IMR-90 (cell line): ENCODE results near the gene SCYGR1. TPM values are rescaled to one million over a fixed set of nuclear protein-coding genes. Genes with fewer than 3 reads are reported as not detected.
"Not testable (repeated sequence)": the region's sequence is repeated elsewhere in the genome, so short reads cannot be mapped to it uniquely, and the experiment has no call there.

Source experiments
- ATAC-seq: fragments of 200-7000 bp; cut with Tn5 transposase; 2 replicates; pipeline ENCODE4 v1.9.1; 2020; ENCODE audit warnings: low read depth, mild to moderate bottlenecking, moderate library complexity
- Bru-seq: library from RNA; stranded (reverse); fragments of 400-500 nt; gene quantifications from one replicate; lab custom pipeline; 2021; lab: Mats Ljungman, UMichigan
- BruChase-seq, 2 experiments: library from RNA; stranded (reverse); fragments of 400-500 nt; gene quantifications; one replicate each; lab custom pipeline; 2021; lab: Mats Ljungman, UMichigan
- BruUV-seq: library from RNA; stranded (reverse); fragments of 400-500 nt; replicated peaks from 2 replicates; lab custom pipeline; 2021; lab: Mats Ljungman, UMichigan
- CTCF ChIA-PET: fragments of 300-600 bp; formaldehyde crosslinking; extraction: SDS; loops from one replicate; lab custom pipeline; 2021; ENCODE audit warnings: antibody characterized with exemption; lab: Yijun Ruan, JAX
- POLR2A ChIA-PET: fragments of 300-600 bp; sonication (Branson Sonifier 250); formaldehyde crosslinking; loops from one replicate; lab custom pipeline; 2022; ENCODE audit warnings: antibody characterized with exemption; ENCODE audit not compliant: unreplicated experiment; lab: Charles Lee
- DNase-seq: peaks from one replicate; pipeline ENCODE4 v3.0.0; 2013
- H2AFZ ChIP-seq: replicated peaks from 2 replicates; pipeline ENCODE3; 2013; ENCODE audit warnings: low read length, mild to moderate bottlenecking; ENCODE audit not compliant: poor library complexity
- H2AK5ac ChIP-seq: 2 replicates; pipeline ENCODE4 v1.6.1; 2013; ENCODE audit warnings: low read depth, low read length, inconsistent platforms
- H2AK9ac ChIP-seq: replicated peaks from 2 replicates; pipeline ENCODE3; 2013; ENCODE audit warnings: mild to moderate bottlenecking, low read depth, low read length, moderate library complexity; ENCODE audit not compliant: poor library complexity
- H2BK120ac ChIP-seq: 2 replicates; pipeline ENCODE4 v1.6.1; 2013; ENCODE audit warnings: low read depth, low read length, inconsistent platforms
- H2BK15ac ChIP-seq: 3 replicates; pipeline ENCODE4 v1.6.1; 2013; ENCODE audit warnings: low read depth, low read length, inconsistent platforms
- H2BK20ac ChIP-seq: 2 replicates; pipeline ENCODE4 v1.6.1; 2013; ENCODE audit warnings: low read depth, mild to moderate bottlenecking, inconsistent platforms, low read length, moderate library complexity
- H2BK5ac ChIP-seq: 2 replicates; pipeline ENCODE4 v1.6.1; 2013; ENCODE audit warnings: mild to moderate bottlenecking, low read depth, low read length, inconsistent platforms; ENCODE audit not compliant: poor library complexity, severe bottlenecking
- H3K14ac ChIP-seq: replicated peaks from 2 replicates; pipeline ENCODE4 v1.6.1; 2013; ENCODE audit warnings: low read depth, low read length, inconsistent platforms
- H3K18ac ChIP-seq: 2 replicates; pipeline ENCODE4 v1.6.1; 2013; ENCODE audit warnings: low read depth, low read length, control low read depth
- H3K23ac ChIP-seq: 2 replicates; pipeline ENCODE4 v1.6.1; 2013; ENCODE audit warnings: low read depth, low read length, inconsistent platforms
- H3K27ac ChIP-seq: 2 replicates; pipeline ENCODE4 v1.5.1; 2013; ENCODE audit warnings: mild to moderate bottlenecking, control low read depth, low read length; ENCODE audit not compliant: insufficient read depth
- H3K27me3 ChIP-seq: 2 replicates; pipeline ENCODE4 v1.6.1; 2013; ENCODE audit warnings: low read length; ENCODE audit not compliant: control insufficient read depth, insufficient read depth
- H3K36me3 ChIP-seq: 2 replicates; pipeline ENCODE4 v1.6.1; 2013; ENCODE audit warnings: low read length, mixed read lengths; ENCODE audit not compliant: control insufficient read depth, insufficient read depth
- H3K4ac ChIP-seq: 2 replicates; pipeline ENCODE4 v1.6.1; 2013; ENCODE audit warnings: low read depth, low read length, inconsistent platforms
- H3K4me1 ChIP-seq: 2 replicates; pipeline ENCODE4 v1.6.1; 2013; ENCODE audit warnings: low read length, mixed read lengths; ENCODE audit not compliant: control insufficient read depth, insufficient read depth
- H3K4me2 ChIP-seq: 2 replicates; pipeline ENCODE4 v1.6.1; 2013; ENCODE audit warnings: low read depth, mild to moderate bottlenecking, control low read depth, low read length, moderate library complexity
- H3K4me3 ChIP-seq: 2 replicates; pipeline ENCODE4 v1.5.1; 2013; ENCODE audit warnings: low read depth, mild to moderate bottlenecking, control low read depth, low read length, moderate library complexity; ENCODE audit not compliant: insufficient read depth
- H3K56ac ChIP-seq: 2 replicates; pipeline ENCODE4 v1.6.1; 2013; ENCODE audit warnings: low read length, inconsistent platforms; ENCODE audit not compliant: insufficient read depth; ENCODE audit errors: extremely low read depth
- H3K79me1 ChIP-seq, 2 experiments: 2 replicates each; pipeline ENCODE4 v1.6.1; 2013; ENCODE audit warnings: low read length in 2 of 2, inconsistent platforms in 1 of 2, low read depth in 1 of 2
- H3K9ac ChIP-seq: 2 replicates; pipeline ENCODE4 v1.6.1; 2013; ENCODE audit warnings: low read depth, low read length, control low read depth
- H3K9me1 ChIP-seq: 2 replicates; pipeline ENCODE4 v1.6.1; 2013; ENCODE audit warnings: low read length, inconsistent platforms; ENCODE audit not compliant: insufficient read depth
- H3K9me3 ChIP-seq: 2 replicates; pipeline ENCODE4 v1.6.1; 2013; ENCODE audit warnings: low read length; ENCODE audit not compliant: control insufficient read depth, insufficient read depth
- H4K20me1 ChIP-seq: 2 replicates; pipeline ENCODE4 v1.6.1; 2013; ENCODE audit warnings: low read length, inconsistent platforms; ENCODE audit not compliant: insufficient read depth
- H4K5ac ChIP-seq: 2 replicates; pipeline ENCODE4 v1.6.1; 2013; ENCODE audit warnings: mild to moderate bottlenecking, low read depth, low read length, control low read depth
- H4K8ac ChIP-seq, 2 experiments: 2 replicates each; pipeline ENCODE4 v1.6.1; 2013; ENCODE audit warnings: low read depth in 2 of 2, low read length in 2 of 2, control low read depth in 1 of 2, inconsistent platforms in 1 of 2
- H4K91ac ChIP-seq: 2 replicates; pipeline ENCODE4 v1.6.1; 2013; ENCODE audit warnings: low read depth, low read length, inconsistent platforms; ENCODE audit not compliant: insufficient read depth
- WGBS, 2 experiments: methylation state at CpG; one replicate each; pipeline versions ENCODE4 v1.1.5 to v1.1.7; 2013; ENCODE audit warnings: missing lambda C conversion rate in 2 of 2; ENCODE audit not compliant: insufficient read length in 1 of 2; ENCODE audit errors: extremely low coverage in 2 of 2; 5-methylcytosine and 5-hydroxymethylcytosine counted together
- dilution Hi-C: fragments of 300-500 bp; cut with HindIII; formaldehyde crosslinking; loops from one replicate; pipeline ENCODE4 v1.14.3; 2018; ENCODE audit warnings: low sequenced_read_pairs; ENCODE audit not compliant: unreplicated experiment
- in situ Hi-C: fragments of 300-500 bp; cut with MboI; formaldehyde crosslinking; loops from 3 replicates; pipeline ENCODE4 v1.14.3; 2019; ENCODE audit warnings: low sequenced_read_pairs, inconsistent platforms, mixed read lengths
- intact Hi-C: fragments of 100-400 bp; cut with micrococcal nuclease; formaldehyde crosslinking; loops from 2 replicates; pipeline ENCODE4 v1.10.0; 2022
- long read RNA-seq: library from polyadenylated mRNA; unstranded; transcript quantifications from one replicate; pipeline ENCODE4 v2.0.0, GENCODE V29; 2021; ENCODE audit not compliant: unreplicated experiment
- polyA plus RNA-seq, 3 experiments: library from polyadenylated mRNA; depleted of rRNA; stranded (reverse); fragments of >200 nt; gene quantifications; 2 replicates each; pipeline ENCODE4 v1.2.3, GENCODE V29; 2012; ENCODE audit warnings: low replicate concordance in 1 of 3
- total RNA-seq: library from RNA; depleted of rRNA; stranded (reverse); fragments of >200 nt; gene quantifications from 2 replicates; pipeline ENCODE4 v1.2.3, GENCODE V29; 2012; rRNA removed

SCYGR1 gene
- not detected in 2 replicates for total RNA-seq
- polyA plus RNA-seq (2012; rRNA removed), result not detected in 2 replicates
- not detected in 2 replicates for polyA plus RNA-seq (2012; cell fraction: cytosol; rRNA removed)
- not detected in 2 replicates for polyA plus RNA-seq (2012; cell fraction: nucleus; rRNA removed; ENCODE audit: low replicate concordance)
- percentile 30 among the genes with signal in this experiment for Bru-seq, nascent RNA
- BruChase-seq, experiment 1, labeled RNA remaining after a 6-hour chase, result not detected
- BruChase-seq, experiment 2, labeled RNA remaining after a 2-hour chase, result not detected
- long read RNA-seq, result 0 reads

DNA sequence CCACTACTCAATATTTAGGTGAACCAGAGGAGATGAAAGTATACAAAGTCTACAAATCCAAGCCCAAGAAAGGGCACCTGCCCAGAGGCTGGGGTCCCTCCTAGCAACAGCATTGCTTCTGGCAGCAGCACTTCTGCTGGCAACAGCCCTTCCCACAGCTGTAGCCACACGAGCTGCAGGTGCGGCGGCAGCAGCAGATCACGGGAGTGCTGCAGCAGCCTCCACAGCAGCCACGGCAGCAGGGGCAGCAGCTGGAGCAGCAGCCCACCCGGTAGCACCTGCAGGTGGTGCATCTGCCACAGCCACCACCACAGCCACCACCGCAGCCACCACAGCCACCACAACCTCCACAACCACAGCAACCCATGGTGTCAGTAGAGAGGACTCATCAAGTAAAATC lies at the start of gene SCYGR1:
SCYGR1 (minus strand) TSS at position 367 of the 400 bp plus-strand sequence; CDS start at position 367, 0 bp downstream.
- H2AK5ac ChIP-seq, result peak within 1 kb of the TSS; percentile 41; the same call in 1 of the 2 replicates
- peak within 1 kb of the TSS; percentile 77; the same call in 2 of the 3 replicates for H2BK15ac ChIP-seq
- POLR2A ChIA-PET, DNase-seq, intact Hi-C loops, H3K9me1 ChIP-seq, ATAC-seq, H3K9ac ChIP-seq, dilution Hi-C loops, H3K9me3 ChIP-seq, H3K14ac ChIP-seq, BruUV-seq, H3K79me1 ChIP-seq, H4K20me1 ChIP-seq, H3K4me1 ChIP-seq, in situ Hi-C loops, H3K4me2 ChIP-seq, H3K4me3 ChIP-seq, H3K27me3 ChIP-seq, H2AK9ac ChIP-seq, H3K36me3 ChIP-seq: not testable (repeated sequence)
- H4K8ac ChIP-seq, result peak within 1 kb of the TSS; percentile 73 to 76; a peak in 3 of 4 replicates
- WGBS, 2 experiments, result no CpG with 5 or more reads among the region's 7 CpGs
- H4K91ac ChIP-seq, result peak within 1 kb of the TSS; percentile 92
- H4K5ac ChIP-seq, result peak within 1 kb of the TSS; percentile 97
- peak within 1 kb of the TSS; percentile 60 for H2AFZ ChIP-seq
- peak within 1 kb of the TSS; percentile 65 for H2BK20ac ChIP-seq
- peak within 1 kb of the TSS; percentile 93 for H3K27ac ChIP-seq
- peak within 1 kb of the TSS; percentile 88 for H3K18ac ChIP-seq
- CTCF ChIA-PET, result interaction anchor here (1.3 kb wide), 1 partner anchor 39 kb away, joined by 4 read pairs; no protein-coding TSS in a partner anchor
- H2BK120ac ChIP-seq, result peak within 1 kb of the TSS; percentile 78
- H3K23ac ChIP-seq, result peak within 1 kb of the TSS; percentile 21; the same call in 1 of the 2 replicates
- peak within 1 kb of the TSS; percentile 94 for H2BK5ac ChIP-seq
- peak within 1 kb of the TSS; percentile 7; the same call in 1 of the 2 replicates for H3K56ac ChIP-seq
- peak within 1 kb of the TSS; percentile 71 for H3K4ac ChIP-seq
